GM18502 (cell line): ENCODE data around the gene PDPK1.
"Not testable (repeated sequence)": the region's sequence is repeated elsewhere in the genome, so short reads cannot be mapped to it uniquely, and the experiment has no call there.

ENCODE experiments used
- ATAC-seq: cut with Tn5 transposase; IDR thresholded peaks from one replicate; pipeline ENCODE4 v1.9.1; 2021; ENCODE audit warnings: mild to moderate bottlenecking; ENCODE audit not compliant: unreplicated experiment, poor library complexity

PDPK1 gene

GRCh38 chr16:2651268-2651871, 113.5 kb downstream of the PDPK1 start:
- ATAC-seq: not testable (repeated sequence)
